GM12865 (cell line): ENCODE data around the gene MYBL2.
A peak's percentile ranks its signal among the peaks of the same experiment; 100 is the strongest.

ENCODE experiments used
- DNase-seq: peaks from one replicate; pipeline ENCODE4 v3.0.0; 2010; ENCODE audit warnings: low read depth
- H3K4me3 ChIP-seq: 2 replicates; pipeline ENCODE4 v1.5.1; 2011; ENCODE audit warnings: mild to moderate bottlenecking, low read depth, low read length, control low read depth
- TF ChIP-seq, protein P1 (sequence below): IDR thresholded peaks from 2 replicates; pipeline ENCODE4 v1.5.1; 2011; ENCODE audit warnings: low read length, control low read depth, low read depth, inconsistent platforms; ENCODE audit not compliant: insufficient read depth; ENCODE audit errors: missing control alignments

Gene MYBL2

DNA sequence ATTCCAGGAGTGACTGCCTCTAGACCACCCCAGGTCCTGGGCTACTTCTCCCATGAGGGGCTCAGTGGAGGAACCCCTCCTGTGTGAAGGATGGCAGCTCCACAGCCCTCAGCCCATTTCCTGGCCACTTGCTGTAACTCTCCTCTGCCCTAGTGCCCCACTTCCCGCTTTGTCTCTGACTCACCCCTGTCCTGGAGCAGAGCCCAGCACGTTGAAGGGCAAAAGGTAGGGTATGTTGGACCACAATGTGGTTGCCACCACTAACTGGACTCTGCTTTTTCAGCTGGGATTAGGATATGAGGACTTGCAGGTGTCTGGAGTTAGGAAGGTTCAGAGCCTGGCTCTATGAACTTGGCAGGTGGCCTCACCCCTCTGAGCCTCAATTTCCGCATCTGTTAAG, 2.4 kb downstream of the MYBL2 start:
- H3K4me3 ChIP-seq = no peak overlapping the region
- no peak for DNase-seq
- TF ChIP-seq, protein P1, sequence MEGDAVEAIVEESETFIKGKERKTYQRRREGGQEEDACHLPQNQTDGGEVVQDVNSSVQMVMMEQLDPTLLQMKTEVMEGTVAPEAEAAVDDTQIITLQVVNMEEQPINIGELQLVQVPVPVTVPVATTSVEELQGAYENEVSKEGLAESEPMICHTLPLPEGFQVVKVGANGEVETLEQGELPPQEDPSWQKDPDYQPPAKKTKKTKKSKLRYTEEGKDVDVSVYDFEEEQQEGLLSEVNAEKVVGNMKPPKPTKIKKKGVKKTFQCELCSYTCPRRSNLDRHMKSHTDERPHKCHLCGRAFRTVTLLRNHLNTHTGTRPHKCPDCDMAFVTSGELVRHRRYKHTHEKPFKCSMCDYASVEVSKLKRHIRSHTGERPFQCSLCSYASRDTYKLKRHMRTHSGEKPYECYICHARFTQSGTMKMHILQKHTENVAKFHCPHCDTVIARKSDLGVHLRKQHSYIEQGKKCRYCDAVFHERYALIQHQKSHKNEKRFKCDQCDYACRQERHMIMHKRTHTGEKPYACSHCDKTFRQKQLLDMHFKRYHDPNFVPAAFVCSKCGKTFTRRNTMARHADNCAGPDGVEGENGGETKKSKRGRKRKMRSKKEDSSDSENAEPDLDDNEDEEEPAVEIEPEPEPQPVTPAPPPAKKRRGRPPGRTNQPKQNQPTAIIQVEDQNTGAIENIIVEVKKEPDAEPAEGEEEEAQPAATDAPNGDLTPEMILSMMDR = no peak

DNA sequence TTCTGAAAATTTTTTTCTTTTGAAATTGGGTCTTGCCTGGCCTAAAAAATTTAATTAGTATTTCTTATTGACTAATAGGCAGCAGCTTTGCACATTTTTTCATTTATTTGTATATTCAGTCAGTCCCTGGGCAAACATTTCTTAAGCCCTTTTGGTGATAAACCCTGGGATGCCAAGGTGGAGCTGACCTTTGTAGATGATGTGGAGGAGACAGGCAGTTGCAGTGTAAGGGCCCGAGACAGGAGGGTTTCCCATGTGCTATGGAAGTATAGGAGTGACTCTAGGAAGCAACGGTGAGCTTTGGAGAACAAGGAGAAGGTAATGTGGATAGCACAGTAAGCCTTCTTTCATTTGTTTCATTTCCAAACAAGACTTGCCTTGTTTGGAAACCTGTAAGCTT, 3.5 kb downstream of the MYBL2 start:
- H3K4me3 ChIP-seq = no peak overlapping the region
- DNase-seq = no peak
- TF ChIP-seq, protein P1 = no peak

DNA sequence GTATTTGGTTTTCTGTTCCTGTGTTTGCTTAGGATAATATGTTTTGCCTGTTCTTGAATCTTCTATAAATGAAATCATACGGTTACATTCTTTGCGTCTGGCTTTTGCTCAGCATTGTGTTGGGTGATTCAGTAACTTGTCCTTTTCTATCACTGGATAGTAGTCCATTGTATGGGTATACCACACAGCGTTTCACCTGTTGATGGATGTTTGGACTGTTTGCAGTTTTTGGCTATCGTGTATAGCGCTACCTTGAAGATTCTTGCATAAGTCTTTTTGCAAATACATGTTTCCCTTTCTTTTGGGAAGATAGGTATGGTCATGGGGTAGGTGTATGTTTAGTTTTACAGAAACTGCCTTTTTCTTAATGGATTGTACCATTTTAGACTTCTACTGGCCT, 9.5 kb downstream of the MYBL2 start:
- H3K4me3 ChIP-seq = no peak overlapping the region
- DNase-seq = no peak
- TF ChIP-seq, protein P1 = no peak

DNA sequence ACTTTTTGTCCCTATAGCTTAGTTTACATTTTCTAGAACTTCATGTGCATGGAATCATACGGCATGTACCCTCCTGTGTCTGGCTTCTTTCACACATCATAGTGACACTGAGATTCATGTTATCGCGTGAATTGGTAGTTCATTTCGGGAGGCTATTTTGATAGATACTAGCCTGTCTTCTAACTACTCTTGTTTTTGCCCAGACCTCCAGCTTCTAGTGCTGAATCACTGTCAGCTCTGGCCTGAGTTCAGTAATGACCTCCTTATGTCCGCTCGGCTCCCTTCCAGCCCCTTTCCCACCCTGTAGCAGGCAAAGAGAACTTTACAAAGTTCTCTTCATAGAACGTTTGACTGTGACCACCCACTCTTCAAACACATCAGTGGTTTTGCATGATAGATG, 14.1 kb downstream of the MYBL2 start:
- TF ChIP-seq, protein P1 = no peak
- peak overlapping the region; percentile 47 for H3K4me3 ChIP-seq
- DNase-seq = peak; percentile 60

DNA sequence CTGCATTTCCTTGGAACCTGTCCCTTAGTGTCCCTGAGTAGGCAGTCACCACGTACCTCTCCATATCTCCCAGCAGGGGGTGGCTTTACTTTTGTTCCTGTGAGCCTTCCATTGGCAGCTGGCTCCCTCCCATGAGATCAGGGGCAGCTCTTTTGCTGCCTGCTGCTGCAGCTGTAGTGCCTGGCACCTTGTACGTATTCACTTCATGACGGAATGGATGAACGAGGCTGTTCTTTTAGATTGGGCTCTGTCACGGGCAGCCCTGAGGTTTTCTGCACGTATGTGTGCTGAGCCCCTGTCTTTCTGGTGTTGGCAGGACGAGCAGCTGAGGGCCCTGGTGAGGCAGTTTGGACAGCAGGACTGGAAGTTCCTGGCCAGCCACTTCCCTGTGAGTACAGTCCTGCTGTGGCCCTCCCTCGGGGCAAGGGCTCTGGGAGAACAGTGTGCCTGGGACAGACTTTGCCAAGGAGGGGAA, 14.6 kb downstream of the MYBL2 start:
- peak; percentile 78 for DNase-seq
- TF ChIP-seq, protein P1 = peak; percentile 46
- H3K4me3 ChIP-seq = peak overlapping the region; percentile 47

DNA sequence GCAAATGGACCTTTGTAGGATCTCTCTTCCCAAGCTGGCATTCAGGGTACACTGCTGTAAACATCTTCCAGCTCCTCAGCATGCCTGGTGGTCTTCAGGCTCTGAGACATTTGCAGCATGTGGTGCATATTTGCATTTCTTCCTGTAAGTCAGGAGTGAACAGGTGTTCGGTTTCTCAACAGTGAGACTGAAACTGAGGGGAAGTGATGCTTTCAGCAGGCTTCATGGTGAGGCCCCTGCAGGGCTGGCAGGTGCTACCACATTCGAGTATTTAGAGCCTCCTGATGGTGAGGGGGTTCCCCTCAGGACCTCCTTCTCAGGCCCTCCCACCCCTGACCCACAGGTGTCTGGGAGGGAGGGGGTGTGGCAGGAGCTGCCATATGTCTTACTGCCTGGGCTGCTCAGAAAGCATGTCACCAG, 15.1 kb downstream of the MYBL2 start:
- TF ChIP-seq, protein P1 = no peak
- H3K4me3 ChIP-seq = peak overlapping the region; percentile 47
- peak; percentile 97 for DNase-seq

DNA sequence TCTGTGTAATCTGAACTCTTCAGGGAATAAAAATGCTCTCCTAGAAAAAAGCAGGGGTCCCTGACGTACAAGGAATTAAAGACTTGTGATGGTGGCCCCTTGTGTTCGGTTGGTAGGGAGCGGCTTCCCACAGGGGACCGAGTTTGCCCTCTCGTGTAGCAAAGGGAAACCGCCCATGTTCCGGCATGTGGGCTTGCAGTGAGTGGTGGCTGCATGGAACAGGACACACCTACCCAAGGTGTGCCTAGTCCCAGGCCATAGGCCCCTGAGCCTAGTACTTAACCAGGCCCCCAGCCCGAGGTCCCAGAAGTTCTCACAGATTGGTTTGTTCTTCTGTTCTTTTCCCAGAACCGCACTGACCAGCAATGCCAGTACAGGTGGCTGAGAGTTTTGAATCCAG, 15.5 kb downstream of the MYBL2 start:
- H3K4me3 ChIP-seq = peak overlapping the region; percentile 13
- peak; percentile 71 for DNase-seq
- TF ChIP-seq, protein P1 = no peak
